ENCODE results near the gene PSMD5.
"Not testable (repeated sequence)": the region's sequence is repeated elsewhere in the genome, so short reads cannot be mapped to it uniquely, and the experiment has no call there.

Gene PSMD5

DNA sequence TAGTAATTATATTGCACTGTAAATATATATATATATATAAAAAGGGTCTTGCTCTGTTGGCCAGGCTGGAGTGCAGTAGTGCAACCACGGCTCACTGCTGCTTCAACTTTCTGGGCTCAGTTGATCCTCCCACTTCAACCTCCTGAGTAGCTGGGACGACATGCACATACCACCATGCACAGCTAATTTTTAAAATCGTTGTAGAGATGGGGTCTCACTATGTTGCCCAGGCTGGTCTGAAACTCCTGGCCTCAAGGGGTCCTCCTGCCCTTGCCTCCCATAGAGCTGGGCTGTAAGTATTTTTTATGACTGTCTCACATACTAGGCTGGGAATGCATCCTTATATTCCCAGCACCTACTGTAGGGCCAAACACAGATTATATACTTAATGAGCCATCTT, 11.9 kb downstream of the PSMD5 start:
- Mint-ChIP-seq H3K27me3 (ENCODE audit: low read depth) (no peaks in the 10 kb centered on the region), H3K9me3 (no peaks in the 10 kb centered on the region), H3K4me1 (ENCODE audit: low read depth) (peaks cover 10% of the 10 kb centered on the region), H3K4me3 (no peak overlapping the region), H3K27ac (no peak overlapping the region), H3K36me3 (ENCODE audit: low read depth) (peaks cover 47% of the 10 kb centered on the region)

DNA sequence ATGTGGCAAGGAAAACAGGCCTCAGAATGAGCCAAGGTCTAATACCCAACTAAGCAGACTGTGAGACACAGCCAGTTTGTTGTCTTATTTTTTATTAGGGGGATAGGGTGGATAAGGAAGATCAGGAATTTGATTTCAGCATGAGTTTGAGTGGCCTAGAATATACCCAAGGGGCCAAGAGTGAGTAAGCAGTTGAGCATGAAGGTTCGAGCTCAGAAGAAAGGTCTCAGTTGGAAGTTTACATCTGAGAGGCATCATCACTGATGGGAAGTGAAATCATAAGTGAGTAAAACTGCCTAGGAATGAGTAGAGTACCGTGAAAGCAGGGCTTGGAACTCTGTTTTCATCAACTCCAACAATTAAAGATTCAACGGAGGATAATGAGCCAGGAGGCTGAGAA, 12.6 kb downstream of the PSMD5 start:
- peaks cover 8% of the 10 kb centered on the region for H3K4me1 Mint-ChIP-seq (ENCODE audit: low read depth)
- H3K27ac Mint-ChIP-seq: no peak overlapping the region
- H3K36me3 Mint-ChIP-seq (ENCODE audit: low read depth): peaks cover 47% of the 10 kb centered on the region
- H3K4me3 Mint-ChIP-seq: no peak overlapping the region
- no peaks in the 10 kb centered on the region for H3K9me3 Mint-ChIP-seq
- no peaks in the 10 kb centered on the region for H3K27me3 Mint-ChIP-seq (ENCODE audit: low read depth)

DNA sequence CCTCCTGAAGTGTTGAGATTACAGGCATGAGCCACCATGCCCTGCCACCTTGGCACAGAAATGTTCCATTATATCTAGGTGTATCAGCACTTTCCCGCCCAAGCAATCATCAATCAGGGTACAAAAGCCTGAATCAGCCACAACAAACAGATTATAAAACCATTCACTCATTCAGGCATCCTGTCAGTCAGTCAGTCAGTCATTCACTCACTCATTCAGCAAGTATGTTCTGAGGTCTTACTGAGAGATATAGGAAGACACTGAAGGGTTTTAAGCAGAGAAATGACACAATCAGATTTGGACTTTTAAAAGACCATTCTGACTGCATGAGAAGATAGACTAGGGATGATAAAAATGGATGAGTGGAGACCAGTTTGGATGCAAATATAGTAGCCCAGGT, 13.1 kb downstream of the PSMD5 start:
- Mint-ChIP-seq H3K9me3 (no peaks in the 10 kb centered on the region), H3K27ac (no peak overlapping the region), H3K4me3 (no peak overlapping the region), H3K27me3 (ENCODE audit: low read depth) (no peaks in the 10 kb centered on the region), H3K4me1 (ENCODE audit: low read depth) (peaks cover 9% of the 10 kb centered on the region), H3K36me3 (ENCODE audit: low read depth) (peaks cover 49% of the 10 kb centered on the region)

DNA sequence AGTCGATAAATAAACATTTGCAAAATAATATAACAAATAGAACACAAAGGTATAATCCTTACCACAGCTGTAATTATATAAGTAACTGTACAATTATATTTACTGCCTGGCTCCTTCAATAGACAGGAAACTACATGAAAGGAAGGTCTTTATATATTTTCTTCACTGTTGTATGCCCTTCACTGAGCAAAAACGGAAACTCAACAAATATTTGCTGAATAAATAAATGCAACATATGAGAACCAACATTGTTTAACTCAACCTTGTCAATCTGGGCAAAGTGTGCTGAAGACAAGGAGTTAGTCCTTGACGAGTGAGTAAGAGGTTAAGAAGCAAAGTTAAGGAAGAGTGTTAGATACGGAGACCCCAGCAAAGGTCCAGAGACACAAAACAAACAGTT, 22.6 kb downstream of the PSMD5 start:
- H3K36me3 Mint-ChIP-seq (ENCODE audit: low read depth): peaks cover 55% of the 10 kb centered on the region
- no peak overlapping the region for H3K27ac Mint-ChIP-seq
- no peaks in the 10 kb centered on the region for H3K9me3 Mint-ChIP-seq
- H3K27me3 Mint-ChIP-seq (ENCODE audit: low read depth): no peaks in the 10 kb centered on the region
- H3K4me3 Mint-ChIP-seq: no peak overlapping the region
- H3K4me1 Mint-ChIP-seq (ENCODE audit: low read depth): peaks cover 1% of the 10 kb centered on the region

DNA sequence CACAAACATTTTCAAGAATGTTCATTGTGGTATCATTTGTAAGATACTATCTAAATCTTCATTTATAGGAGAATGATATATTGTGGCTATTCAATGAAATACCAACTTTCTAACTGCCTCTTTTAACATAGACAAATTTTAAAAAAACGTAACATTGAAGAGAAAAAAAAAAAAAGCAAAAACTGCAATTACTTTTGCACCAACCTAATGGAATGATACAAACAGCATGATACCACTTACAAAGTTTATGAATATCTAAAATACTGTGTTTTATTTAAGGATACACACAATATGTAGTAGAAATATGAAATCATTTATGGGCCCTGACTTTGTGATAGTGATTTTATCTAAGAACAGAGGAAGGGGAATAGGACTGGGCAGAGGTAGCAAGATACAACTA, 24.1 kb downstream of the PSMD5 start:
- H3K27ac Mint-ChIP-seq: no peak overlapping the region
- no peaks in the 10 kb centered on the region for H3K4me1 Mint-ChIP-seq (ENCODE audit: low read depth)
- H3K36me3 Mint-ChIP-seq (ENCODE audit: low read depth): peaks cover 48% of the 10 kb centered on the region
- H3K4me3 Mint-ChIP-seq: no peak overlapping the region
- no peaks in the 10 kb centered on the region for H3K9me3 Mint-ChIP-seq
- no peaks in the 10 kb centered on the region for H3K27me3 Mint-ChIP-seq (ENCODE audit: low read depth)

DNA sequence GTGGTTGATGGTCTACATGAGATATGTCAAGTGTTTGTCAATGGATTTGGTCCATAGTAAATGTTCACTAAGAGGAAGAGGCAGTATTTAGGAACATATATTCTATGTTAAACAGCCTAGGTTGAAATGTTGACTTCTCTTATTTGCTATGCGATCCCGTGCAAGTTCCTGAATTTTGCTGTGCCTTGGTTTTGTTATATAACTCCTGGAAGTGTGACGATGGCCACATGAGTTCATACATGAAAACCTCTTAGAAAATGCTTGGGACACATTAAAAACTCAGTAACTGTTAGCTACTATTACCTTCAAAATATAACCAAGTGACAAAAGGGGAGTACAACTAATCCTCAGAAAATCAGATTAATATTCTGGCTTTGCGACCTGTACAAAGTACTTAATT, 27.6 kb downstream of the PSMD5 start:
- H3K27ac Mint-ChIP-seq: no peak overlapping the region
- peaks cover 2% of the 10 kb centered on the region for H3K9me3 Mint-ChIP-seq
- peaks cover 37% of the 10 kb centered on the region for H3K36me3 Mint-ChIP-seq (ENCODE audit: low read depth)

DNA sequence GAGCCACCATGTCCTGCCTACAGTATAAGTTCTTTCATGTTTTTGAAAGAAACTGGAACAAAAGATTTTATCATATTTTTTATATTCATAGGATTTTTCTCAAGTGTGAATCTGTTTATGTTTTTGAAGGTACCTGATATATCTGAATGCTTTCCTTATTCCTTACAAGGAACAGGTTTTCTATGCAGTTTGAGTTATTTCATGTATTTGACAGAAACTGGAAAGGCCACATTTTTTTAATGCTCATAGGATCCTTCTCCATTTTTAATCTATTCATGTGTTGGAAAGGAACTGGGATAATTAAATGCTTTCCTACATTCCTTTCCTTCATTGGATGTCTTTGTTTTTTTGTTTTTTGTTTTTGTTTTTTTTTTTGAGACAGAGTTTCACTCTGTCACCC, 33.8 kb downstream of the PSMD5 start:
- peaks cover 23% of the 10 kb centered on the region for H3K36me3 Mint-ChIP-seq (ENCODE audit: low read depth)
- no peak overlapping the region for H3K4me3 Mint-ChIP-seq

More for the DNA sequence above, 27.6 kb downstream of the PSMD5 start:
- Mint-ChIP-seq H3K27me3 (ENCODE audit: low read depth) (no peaks in the 10 kb centered on the region), H3K4me1 (ENCODE audit: low read depth) (no peaks in the 10 kb centered on the region), H3K4me3 (no peak overlapping the region)

DNA sequence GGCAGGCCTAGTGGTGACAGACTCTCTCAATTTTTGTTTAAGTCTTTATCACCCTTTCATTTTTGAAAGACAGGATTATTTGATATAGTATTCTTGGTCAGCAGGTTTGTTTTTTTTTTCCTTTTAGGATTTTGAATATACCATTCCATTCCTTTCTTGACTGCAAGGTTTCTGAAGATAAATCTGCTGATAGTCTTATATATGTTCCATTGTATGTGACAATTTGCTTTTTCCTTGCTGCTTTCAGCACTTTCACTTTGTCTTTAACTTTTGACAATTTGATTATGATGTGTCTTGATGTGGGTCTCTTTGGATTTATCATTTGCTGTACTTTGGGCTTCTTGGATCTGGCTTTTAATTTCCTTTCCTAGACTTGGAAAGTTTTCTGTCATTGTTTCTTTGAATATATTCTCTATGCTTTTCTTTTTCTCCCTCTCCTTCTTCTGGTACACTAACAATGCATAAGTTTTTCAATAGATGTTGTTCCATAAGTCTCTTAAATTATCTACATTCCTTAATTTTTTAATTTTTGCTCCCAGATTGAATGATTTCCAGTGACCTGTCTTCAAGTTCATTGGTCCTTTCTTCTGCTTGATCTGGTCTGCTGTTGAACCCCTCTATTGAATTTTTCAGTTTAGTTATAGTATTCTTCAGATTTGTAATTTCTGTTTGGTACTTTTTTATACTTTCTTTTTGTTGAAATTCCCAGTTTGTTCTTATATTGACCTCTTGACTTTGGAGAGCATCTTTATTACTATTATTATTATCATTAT, 34.9 kb downstream of the PSMD5 start:
- Mint-ChIP-seq H3K4me1 (ENCODE audit: low read depth) (no peaks in the 10 kb centered on the region), H3K27me3 (ENCODE audit: low read depth) (no peaks in the 10 kb centered on the region), H3K36me3 (ENCODE audit: low read depth) (peaks cover 20% of the 10 kb centered on the region), H3K4me3 (no peak overlapping the region), H3K9me3 (peaks cover 47% of the 10 kb centered on the region), H3K27ac (no peak overlapping the region)

More for the DNA sequence above, 33.8 kb downstream of the PSMD5 start:
- Mint-ChIP-seq H3K27ac (no peak overlapping the region), H3K4me1 (ENCODE audit: low read depth) (no peaks in the 10 kb centered on the region), H3K27me3 (ENCODE audit: low read depth) (no peaks in the 10 kb centered on the region), H3K9me3 (peaks cover 47% of the 10 kb centered on the region)

DNA sequence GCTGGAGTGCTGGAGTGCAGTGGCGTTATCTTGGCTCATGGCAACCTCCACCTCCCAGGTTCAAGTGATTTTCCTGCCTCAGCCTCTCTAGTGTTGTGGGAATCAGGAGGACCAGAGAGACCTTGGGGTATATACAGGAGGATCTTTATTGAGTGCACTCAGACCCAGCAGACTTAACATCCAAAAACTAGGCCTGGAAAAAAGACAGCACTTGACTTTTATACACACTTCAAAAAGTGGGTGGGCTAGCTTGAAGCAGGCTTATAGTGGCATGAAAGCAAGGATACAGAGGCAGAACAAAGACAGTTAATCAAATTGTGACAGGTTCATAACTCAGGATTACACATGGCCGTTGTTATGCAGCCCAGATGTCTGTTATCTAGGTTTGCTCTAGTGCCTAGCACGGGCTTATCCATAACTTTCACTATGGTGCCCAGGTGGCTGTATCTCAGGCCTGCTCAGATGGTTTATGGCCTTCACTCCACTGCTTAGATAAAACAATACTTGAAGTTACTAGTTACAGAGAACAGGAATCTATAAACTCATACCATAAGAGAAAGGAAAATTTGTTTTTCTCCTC, 37.8 kb downstream of the PSMD5 start:
- not testable (repeated sequence) for H3K4me3 Mint-ChIP-seq; H3K27ac Mint-ChIP-seq; H3K27me3 Mint-ChIP-seq (ENCODE audit: low read depth); H3K4me1 Mint-ChIP-seq (ENCODE audit: low read depth)
- H3K9me3 Mint-ChIP-seq: peaks cover 43% of the 10 kb centered on the region
- H3K36me3 Mint-ChIP-seq (ENCODE audit: low read depth): peaks cover 18% of the 10 kb centered on the region

DNA sequence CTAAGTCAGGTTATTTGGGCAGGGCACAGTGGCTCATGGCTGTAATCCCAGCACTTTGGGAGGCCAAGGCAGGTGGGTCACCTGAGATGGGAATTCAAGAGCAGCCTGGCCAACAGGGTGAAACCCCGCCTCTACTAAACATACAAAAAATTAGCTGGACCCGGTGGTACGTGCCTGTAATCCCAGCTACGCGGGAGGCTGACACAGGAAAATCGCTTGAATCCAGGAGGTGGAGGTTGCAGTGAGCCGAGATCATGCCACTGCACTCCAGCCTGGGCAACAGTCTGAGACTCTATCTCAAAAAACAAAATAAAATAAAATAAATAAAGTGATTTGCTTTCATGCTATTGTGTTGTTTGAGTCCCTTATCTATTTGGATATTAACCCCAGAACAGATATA, 41.3 kb downstream of the PSMD5 start:
- peaks cover 12% of the 10 kb centered on the region for H3K36me3 Mint-ChIP-seq (ENCODE audit: low read depth)
- no peak overlapping the region for H3K4me3 Mint-ChIP-seq
- H3K4me1 Mint-ChIP-seq (ENCODE audit: low read depth): no peaks in the 10 kb centered on the region
- H3K9me3 Mint-ChIP-seq: peaks cover 17% of the 10 kb centered on the region
- no peaks in the 10 kb centered on the region for H3K27me3 Mint-ChIP-seq (ENCODE audit: low read depth)
- H3K27ac Mint-ChIP-seq: no peak overlapping the region

DNA sequence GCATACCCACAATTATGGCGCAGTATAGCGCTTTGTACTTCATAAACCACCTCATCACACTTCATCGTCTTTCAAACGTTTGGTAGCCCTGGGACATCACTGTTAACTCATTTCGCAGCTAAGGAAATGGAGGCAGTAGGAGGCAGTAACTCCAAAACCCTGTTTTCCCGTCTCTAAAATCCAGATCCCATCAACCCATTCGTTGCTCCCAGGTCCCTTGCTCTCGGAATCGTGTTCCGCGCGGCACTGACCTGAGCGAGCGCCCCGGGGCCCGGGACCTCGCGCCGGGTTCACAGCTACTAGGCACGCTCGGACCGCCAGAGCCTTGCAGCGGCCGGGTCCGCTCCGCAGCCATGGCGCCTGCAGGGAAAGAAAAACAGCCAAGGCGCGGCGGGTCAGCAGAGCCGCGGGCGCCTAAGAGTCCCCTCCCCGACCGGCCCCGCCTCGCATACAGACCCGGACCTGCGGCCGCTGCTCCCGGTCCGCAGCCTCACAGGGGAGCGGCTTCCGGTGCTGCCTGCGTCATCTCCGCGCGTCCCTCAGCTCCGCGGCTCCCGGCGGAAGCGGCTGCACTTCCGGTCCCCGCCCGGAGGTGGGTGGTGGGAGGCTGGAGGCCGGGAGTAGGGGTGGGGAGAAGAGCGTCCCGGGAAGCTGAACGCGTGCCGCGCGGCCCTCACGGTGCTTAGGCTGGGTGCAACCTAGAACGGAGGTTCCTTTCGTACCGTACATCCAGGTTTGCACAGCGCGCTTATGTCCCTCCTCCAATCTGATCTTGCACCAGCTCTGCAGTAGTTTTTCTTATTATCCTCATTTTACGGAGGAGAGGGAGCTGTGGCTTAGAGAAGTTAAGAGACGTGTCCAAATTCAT, 49.6 kb downstream of the PSMD5 start, which contains the start of gene FBXW2:
Gene FBXW2, minus strand, starts transcription at position 519 of the 868 bp plus-strand sequence. CDS start 5,158 bp downstream, outside the sequence.
- no peaks in the 10 kb centered on the region for H3K27me3 Mint-ChIP-seq (ENCODE audit: low read depth)
- H3K9me3 Mint-ChIP-seq: no peaks in the 10 kb centered on the region
- H3K27ac Mint-ChIP-seq: peak within 1 kb of the TSS; percentile 97
- peaks cover 39% of the 10 kb centered on the region for H3K4me1 Mint-ChIP-seq (ENCODE audit: low read depth)
- H3K36me3 Mint-ChIP-seq (ENCODE audit: low read depth): peaks cover 17% of the 10 kb centered on the region
- peak within 1 kb of the TSS; percentile 87 for H3K4me3 Mint-ChIP-seq

DNA sequence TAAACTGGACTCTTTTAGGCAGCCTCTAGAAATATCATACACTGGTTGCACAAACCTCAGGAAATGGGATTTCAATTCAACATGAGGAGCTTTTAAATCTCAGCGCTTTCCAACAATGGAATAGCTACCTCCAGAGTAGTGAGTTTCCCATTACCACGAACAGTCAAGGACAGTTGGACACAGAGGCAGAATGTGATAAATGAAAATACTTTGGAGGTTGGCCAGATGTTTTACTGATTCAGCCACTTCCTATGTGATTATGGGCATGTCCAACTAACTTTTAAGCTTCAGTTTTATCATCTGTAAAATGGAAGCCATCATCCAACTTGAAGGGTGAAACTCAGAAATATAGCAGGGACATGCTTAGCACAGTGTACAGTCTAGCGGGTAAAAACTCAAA, 51.6 kb downstream of the PSMD5 start:
- Mint-ChIP-seq H3K27ac (peak overlapping the region; percentile 39), H3K4me1 (ENCODE audit: low read depth) (peaks cover 52% of the 10 kb centered on the region), H3K4me3 (peak overlapping the region; percentile 65), H3K27me3 (ENCODE audit: low read depth) (no peaks in the 10 kb centered on the region), H3K36me3 (ENCODE audit: low read depth) (peaks cover 29% of the 10 kb centered on the region), H3K9me3 (no peaks in the 10 kb centered on the region)

DNA sequence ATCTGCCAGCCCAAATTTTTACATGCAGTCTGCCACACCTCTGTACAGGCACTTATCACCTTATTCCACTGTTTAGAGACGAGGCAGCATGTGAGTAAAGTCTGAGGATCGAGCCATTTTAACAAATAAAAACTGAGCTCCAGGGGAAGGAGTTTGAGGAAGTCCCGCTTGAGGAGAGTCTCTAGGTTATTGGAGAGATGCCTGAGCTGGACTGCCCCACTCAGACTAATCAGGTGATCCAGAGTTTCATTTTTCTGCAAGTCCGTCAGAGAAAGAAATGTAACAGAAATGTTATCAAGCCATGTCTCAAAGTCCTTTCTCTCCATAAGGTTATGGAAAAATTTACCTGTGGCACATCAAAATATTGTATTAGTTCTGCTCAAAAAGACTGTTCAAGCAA, 54.8 kb downstream of the PSMD5 start:
- H3K4me1 Mint-ChIP-seq (ENCODE audit: low read depth): peaks cover 56% of the 10 kb centered on the region
- no peak overlapping the region for H3K4me3 Mint-ChIP-seq
- no peaks in the 10 kb centered on the region for H3K9me3 Mint-ChIP-seq
- peak overlapping the region; percentile 19 for H3K27ac Mint-ChIP-seq
- no peaks in the 10 kb centered on the region for H3K27me3 Mint-ChIP-seq (ENCODE audit: low read depth)
- H3K36me3 Mint-ChIP-seq (ENCODE audit: low read depth): peaks cover 48% of the 10 kb centered on the region

DNA sequence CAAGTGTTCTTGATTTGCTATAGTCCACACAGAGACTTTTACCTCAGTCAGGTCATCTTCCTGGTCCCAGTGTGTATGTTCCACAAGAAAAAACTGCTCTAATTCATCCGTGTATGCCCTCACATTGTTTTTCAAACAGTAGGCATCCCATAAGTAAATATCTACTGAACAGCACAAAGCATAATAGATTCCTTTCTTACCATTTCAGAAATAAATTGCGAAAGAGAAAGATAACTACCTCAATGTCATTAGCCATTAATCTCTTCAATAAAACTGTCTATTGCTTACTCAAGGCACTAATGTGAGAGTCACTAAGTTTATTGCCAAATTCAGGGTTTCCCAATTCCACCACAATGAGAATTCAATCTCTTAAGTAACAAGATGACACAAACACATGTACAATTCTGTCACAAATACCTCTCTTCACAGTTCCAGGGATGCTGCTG, 59.1 kb downstream of the PSMD5 start:
- Mint-ChIP-seq H3K4me3 (no peak overlapping the region), H3K4me1 (ENCODE audit: low read depth) (peaks cover 32% of the 10 kb centered on the region), H3K36me3 (ENCODE audit: low read depth) (peaks cover 49% of the 10 kb centered on the region), H3K27me3 (ENCODE audit: low read depth) (no peaks in the 10 kb centered on the region), H3K27ac (no peak overlapping the region), H3K9me3 (no peaks in the 10 kb centered on the region)

Measured in T-helper 1 cell treated with Interleukin-12 subunit alpha and Interleukin-12 subunit beta and Interleukin-4 antibody, amounts not matched to agents 30 μg/mL and 1 μg/mL, for 36 hours (primary cell).